ENCODE data around the gene RFX4. TPM values are rescaled to one million over a fixed set of nuclear protein-coding genes. Genes with fewer than 3 reads are reported as not detected.

The RFX4 gene
- total and polyA plus RNA-seq, 2 donors (not counting 3 experiments of a cell fraction or from before 2014, with no cell fraction given): not detected

GRCh38 chr12:106671840-106672239 is 89.0 kb downstream of the RFX4 start:
- H3K9me3 ChIP-seq (replicated peaks; ENCODE audit: control insufficient read depth, insufficient read depth, low read length): no peaks in the 10 kb centered on the region
- no peak overlapping the region for H3K4me3 ChIP-seq (replicated peaks in 1 of 3; ENCODE audit: insufficient read depth in 1 of 3, low read depth in 1 of 3, low read length in 3 of 3)
- no peaks in the 10 kb centered on the region for H3K9me1 ChIP-seq (replicated peaks; ENCODE audit: control insufficient read depth, extremely low read depth, insufficient read depth, low read length)
- FAIRE-seq: no peak
- no peak for TF ChIP-seq POLR2A (IDR thresholded peaks at IDR 0.05; ENCODE audit: low read depth, low read length)
- no peak for TF ChIP-seq GATA2 (IDR thresholded peaks at IDR 0.05; ENCODE audit: insufficient read depth, insufficient read length, low read depth, low read length)
- no peaks in the 10 kb centered on the region for H3K4me1 ChIP-seq (ENCODE audit: control insufficient read depth, extremely low read depth, insufficient read depth, low read length)
- dilution Hi-C loops (cut with MboI; ENCODE audit: extremely low pct_ligation_motif_present, low sequenced_read_pairs) (no loop called here), intact Hi-C loops (cut with micrococcal nuclease) (no loop called here)
- DNase-seq (ENCODE audit: low read depth, low spot score): no peak
- BruUV-seq (replicated peaks): no TSS peak
- no peaks in the 10 kb centered on the region for H3K79me2 ChIP-seq (ENCODE audit: control insufficient read depth, insufficient read depth, low read length)
- H2AFZ ChIP-seq (ENCODE audit: low read depth, low read length): no peak overlapping the region
- ChIA-PET CTCF (no interaction called here), POLR2A (no interaction called here)
- H3K27me3 ChIP-seq (ENCODE audit: control insufficient read depth in 2 of 2, insufficient read depth in 2 of 2, low read length in 2 of 2): no peaks in the 10 kb centered on the region
- no peak overlapping the region for H3K9ac ChIP-seq (replicated peaks; ENCODE audit: extremely low read depth, insufficient read depth, low read length)
- no peak overlapping the region for H3K4me2 ChIP-seq (ENCODE audit: insufficient read depth, low read length)
- no peaks in the 10 kb centered on the region for H3K36me3 ChIP-seq (ENCODE audit: control insufficient read depth in 2 of 2, extremely low read depth in 1 of 2, insufficient read depth in 2 of 2, low read length in 2 of 2)
- H4K20me1 ChIP-seq (replicated peaks; ENCODE audit: control insufficient read depth, extremely low read depth, insufficient read depth, low read length): no peaks in the 10 kb centered on the region
- no peak overlapping the region for H3K27ac ChIP-seq (ENCODE audit: insufficient read depth, low read depth, low read length)

GRCh38 chr12:106672314-106673025 is 89.7 kb downstream of the RFX4 start:
- FAIRE-seq (no peak), DNase-seq (ENCODE audit: low read depth, low spot score) (no peak)
- Histone ChIP-seq H3K9me3 (replicated peaks; ENCODE audit: control insufficient read depth, insufficient read depth, low read length) (no peaks in the 10 kb centered on the region), H2AFZ (ENCODE audit: low read depth, low read length) (no peak overlapping the region), H3K4me2 (ENCODE audit: insufficient read depth, low read length) (no peak overlapping the region), H4K20me1 (replicated peaks; ENCODE audit: control insufficient read depth, extremely low read depth, insufficient read depth, low read length) (no peaks in the 10 kb centered on the region), H3K36me3 (ENCODE audit: control insufficient read depth in 2 of 2, extremely low read depth in 1 of 2, insufficient read depth in 2 of 2, low read length in 2 of 2) (no peaks in the 10 kb centered on the region), H3K27ac (ENCODE audit: insufficient read depth, low read depth, low read length) (no peak overlapping the region), H3K27me3 (ENCODE audit: control insufficient read depth in 2 of 2, insufficient read depth in 2 of 2, low read length in 2 of 2) (no peaks in the 10 kb centered on the region), H3K9ac (replicated peaks; ENCODE audit: extremely low read depth, insufficient read depth, low read length) (no peak overlapping the region), H3K9me1 (replicated peaks; ENCODE audit: control insufficient read depth, extremely low read depth, insufficient read depth, low read length) (no peaks in the 10 kb centered on the region), H3K4me1 (ENCODE audit: control insufficient read depth, extremely low read depth, insufficient read depth, low read length) (no peaks in the 10 kb centered on the region), H3K79me2 (ENCODE audit: control insufficient read depth, insufficient read depth, low read length) (no peaks in the 10 kb centered on the region), H3K4me3 (replicated peaks in 1 of 3; ENCODE audit: insufficient read depth in 1 of 3, low read depth in 1 of 3, low read length in 3 of 3) (no peak overlapping the region)
- intact Hi-C loops (cut with micrococcal nuclease) (no loop called here), dilution Hi-C loops (cut with MboI; ENCODE audit: extremely low pct_ligation_motif_present, low sequenced_read_pairs) (no loop called here)
- BruUV-seq (replicated peaks): no TSS peak
- ChIA-PET CTCF (no interaction called here), POLR2A (no interaction called here)
- TF ChIP-seq MYC (IDR thresholded peaks at IDR 0.05; ENCODE audit: low read depth, low read length) (no peak), FOS (IDR thresholded peaks at IDR 0.05; ENCODE audit: borderline replicate concordance, insufficient read depth, low read length) (no peak), POLR2A (IDR thresholded peaks at IDR 0.05; ENCODE audit: low read depth, low read length) (no peak), JUN (IDR thresholded peaks at IDR 0.05; ENCODE audit: borderline replicate concordance, insufficient read depth, insufficient read length, low read depth) (no peak), POLR2AphosphoS5 (IDR thresholded peaks at IDR 0.05; ENCODE audit: insufficient read depth, low read depth, low read length) (no peak)
- TF ChIP-seq, protein P1, sequence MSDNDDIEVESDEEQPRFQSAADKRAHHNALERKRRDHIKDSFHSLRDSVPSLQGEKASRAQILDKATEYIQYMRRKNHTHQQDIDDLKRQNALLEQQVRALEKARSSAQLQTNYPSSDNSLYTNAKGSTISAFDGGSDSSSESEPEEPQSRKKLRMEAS (IDR thresholded peaks at IDR 0.05; ENCODE audit: insufficient read depth, insufficient read length): no peak

All from endothelial cell of umbilical vein (primary cell).